Measurements from ENCODE around the gene TSPAN31.

Gene TSPAN31

DNA sequence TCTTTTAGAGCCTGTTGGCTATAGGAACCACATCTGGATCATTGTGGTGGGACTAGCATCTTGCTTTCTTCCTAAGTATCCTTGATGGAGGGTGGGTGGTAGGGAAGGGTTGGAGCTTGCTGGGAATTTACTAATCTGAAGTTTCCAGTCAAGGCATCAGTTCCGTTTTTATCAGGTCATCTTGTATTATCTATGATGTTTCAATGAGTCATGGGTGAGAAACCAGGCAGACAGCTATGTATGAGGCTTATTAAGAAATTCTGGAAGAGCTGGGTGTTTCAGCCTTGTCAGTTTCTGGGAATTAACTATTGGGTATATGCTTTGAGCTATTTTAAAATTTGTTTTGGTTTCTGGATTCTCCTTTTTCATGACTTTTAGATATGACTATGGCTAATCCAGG lies 49.1 kb downstream of the TSPAN31 start:
- DNase-seq (ENCODE audit: low spot score) = no peak

DNA sequence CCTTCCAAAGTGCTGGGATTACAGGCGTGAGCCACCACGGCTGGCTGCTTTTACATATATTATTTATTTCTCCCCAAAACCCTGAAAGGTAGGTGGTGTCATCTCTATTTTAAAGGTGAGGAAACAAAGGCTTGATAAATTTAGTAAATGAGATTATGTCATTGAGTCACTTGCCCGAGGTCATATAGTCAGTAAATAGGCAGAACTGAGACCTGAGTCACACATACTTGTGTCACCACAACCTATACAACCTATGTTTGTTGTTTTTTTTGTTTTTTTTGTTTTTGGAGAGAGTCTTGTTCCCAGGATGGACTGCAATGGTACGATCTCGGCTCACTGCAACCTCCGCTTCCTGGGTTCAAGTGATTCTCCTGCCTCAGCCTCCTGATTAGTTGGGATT lies 50.5 kb downstream of the TSPAN31 start:
- DNase-seq (ENCODE audit: low spot score) = no peak

DNA sequence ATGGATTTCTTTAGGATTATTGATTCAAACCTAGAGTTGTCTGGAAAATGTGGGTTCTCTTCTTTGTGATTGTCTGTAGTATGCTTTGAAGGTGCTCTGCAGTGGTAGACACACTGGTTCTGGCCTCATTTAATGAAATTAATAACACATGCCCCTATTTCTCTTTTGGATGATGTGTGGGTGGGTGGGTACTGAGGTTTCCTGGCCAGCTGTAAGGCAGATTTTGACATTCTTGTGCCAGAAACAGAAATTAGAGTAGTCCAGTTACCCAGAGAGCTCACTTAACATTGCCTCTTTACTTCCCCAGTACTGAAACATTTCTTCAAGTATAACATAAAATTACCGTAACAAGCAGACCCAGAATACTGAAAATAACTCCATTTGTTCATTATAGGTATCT lies 52.2 kb downstream of the TSPAN31 start:
- DNase-seq (ENCODE audit: low spot score) = no peak

DNA sequence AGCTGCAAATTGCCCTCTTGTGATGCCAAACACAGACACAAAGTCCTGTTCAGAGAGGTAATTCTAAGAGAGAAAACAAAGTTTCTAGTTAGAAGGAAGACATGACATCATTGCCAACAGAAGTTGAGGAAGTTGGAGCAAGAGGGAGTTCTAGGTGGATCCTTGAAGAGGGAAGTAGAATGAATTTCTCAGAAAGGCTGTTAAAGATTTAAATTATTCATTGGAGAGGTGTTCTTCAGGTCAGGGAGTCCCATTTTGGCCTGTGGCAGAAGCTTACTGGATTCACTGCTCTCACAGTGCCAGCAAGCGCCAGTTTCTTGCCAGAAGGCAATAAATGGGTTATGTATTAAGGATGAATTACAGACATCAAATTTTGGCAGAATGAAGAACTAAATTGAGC lies 53.1 kb downstream of the TSPAN31 start:
- no peak for DNase-seq (ENCODE audit: low spot score)
